Limb (tissue), 2 donors: ENCODE measurements around the gene OR56A1.
"Not testable (repeated sequence)": the region's sequence is repeated elsewhere in the genome, so short reads cannot be mapped to it uniquely, and the experiment has no call there.

Experiments
- DNase-seq, 2 donors: peaks; one replicate each; pipeline ENCODE4 v3.0.0-alpha.2; 2016; ENCODE audit errors: extremely low spot score in 2 of 2

The OR56A1 gene, protein sequence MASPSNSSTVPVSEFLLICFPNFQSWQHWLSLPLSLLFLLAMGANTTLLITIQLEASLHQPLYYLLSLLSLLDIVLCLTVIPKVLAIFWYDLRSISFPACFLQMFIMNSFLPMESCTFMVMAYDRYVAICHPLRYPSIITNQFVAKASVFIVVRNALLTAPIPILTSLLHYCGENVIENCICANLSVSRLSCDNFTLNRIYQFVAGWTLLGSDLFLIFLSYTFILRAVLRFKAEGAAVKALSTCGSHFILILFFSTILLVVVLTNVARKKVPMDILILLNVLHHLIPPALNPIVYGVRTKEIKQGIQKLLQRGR

DNA sequence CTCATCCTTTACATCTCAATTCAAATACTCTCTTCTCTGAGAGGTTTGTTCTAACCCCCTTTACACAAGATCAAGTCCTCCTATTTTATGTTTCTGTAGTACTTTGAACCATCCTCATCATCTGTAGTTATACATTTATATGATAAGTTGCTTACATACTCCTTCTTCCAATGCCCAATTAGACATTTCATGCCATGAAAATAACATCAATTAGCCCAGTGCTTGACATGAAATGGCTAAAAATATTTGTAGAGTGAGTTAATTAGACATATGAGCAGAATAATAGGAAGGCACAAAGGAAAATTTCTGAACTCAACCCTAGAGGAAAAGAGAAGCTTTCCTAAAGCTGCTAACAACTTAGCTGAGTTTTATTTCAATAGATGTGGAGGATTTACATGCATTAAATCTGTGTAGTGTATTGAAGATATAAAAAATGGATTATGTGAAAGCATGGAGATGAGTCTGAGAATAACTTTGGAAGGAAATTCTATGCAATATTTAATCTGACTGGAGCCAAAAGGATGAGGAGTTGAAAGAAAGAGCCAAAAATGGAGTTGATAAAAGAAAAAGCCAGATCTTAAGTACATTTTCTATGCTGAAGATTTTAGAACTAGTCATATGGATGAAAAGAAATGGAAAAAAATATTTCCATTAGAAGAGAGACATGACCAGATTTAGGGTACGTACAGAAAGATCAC is at the start of gene OR56A1:
Gene OR56A1 (minus strand): TSS at position 51 of the 698 bp plus-strand sequence. CDS start 3,066 bp downstream, outside the sequence.
- no peak for DNase-seq

DNA sequence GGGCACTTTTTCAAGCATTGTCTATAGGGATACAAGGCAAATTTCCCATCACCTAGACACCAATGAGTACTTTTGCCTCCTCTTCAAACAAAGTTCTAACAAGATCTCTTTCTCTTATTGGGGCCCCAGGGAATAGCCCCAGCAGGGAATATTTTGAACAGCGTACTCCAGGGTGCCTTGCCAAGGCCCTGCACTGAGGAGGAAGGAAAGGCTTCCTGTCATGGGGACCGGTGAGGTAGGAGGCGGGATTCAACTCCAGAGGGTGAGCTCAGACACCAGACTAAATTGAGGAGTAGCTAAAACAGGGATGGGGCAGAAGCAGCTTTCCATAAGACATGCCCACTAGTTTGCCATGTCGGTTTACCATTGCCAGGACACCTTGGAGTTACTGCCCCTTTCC is 48.9 kb upstream of the OR56A1 start:
- DNase-seq: no peak

DNA sequence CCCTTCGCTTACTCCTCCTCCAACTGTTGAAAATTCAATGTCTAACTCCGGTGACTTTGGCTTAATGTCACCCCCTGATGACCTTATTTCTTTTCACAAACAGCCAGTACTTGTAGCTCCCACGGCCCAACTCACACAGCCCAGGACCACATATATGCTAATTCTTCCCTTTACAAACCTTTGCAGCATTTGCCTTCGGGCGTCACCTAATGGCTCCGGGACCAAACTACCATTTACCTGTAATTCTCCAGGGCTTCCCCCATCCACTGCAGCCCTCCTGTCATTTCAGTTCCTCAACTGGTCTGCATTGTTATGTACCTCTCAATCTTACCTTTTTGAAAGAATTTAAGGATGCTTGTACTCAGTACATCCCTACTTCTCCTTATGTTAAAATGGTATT is 47.2 kb upstream of the OR56A1 start:
- DNase-seq: no peak

DNA sequence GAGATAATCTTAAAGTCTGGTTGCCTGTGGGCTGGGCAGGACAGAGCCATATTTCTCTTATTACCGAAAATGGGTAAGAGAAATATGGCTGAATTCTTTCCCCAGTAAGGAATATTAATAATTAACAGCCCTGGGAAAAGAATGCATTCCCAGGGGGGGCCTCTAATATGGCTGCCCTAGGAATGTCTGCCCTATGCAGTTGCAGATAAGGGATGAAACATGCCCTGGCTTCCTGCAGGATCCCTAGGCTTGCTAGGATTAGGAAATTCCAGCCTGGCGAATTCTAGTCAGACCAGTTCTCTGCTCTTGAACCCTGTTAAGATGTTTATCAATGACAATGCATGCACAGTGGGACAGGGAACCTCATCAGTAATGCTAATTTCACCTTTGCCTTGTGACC is 45.9 kb upstream of the OR56A1 start:
- DNase-seq: not testable (repeated sequence)

DNA sequence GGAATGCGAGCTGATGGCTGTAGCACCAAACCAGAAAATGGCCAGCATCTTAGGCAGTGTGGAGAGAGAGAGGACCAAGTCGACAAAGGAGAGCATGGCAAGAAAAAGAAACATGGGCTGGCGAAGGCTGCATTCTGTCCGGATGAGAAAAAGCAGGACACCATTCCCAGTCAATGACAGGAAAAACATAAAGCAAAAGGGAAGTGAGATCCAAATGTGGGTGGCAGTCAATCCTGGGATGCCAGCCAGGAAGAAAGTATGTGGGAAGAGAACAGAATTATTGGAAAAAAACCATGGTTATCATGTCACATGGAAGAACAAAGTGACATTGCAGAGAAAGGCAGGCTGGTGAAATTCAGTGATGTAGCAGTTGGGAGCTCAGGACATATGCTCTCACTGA is 36.9 kb upstream of the OR56A1 start:
- DNase-seq: no peak

DNA sequence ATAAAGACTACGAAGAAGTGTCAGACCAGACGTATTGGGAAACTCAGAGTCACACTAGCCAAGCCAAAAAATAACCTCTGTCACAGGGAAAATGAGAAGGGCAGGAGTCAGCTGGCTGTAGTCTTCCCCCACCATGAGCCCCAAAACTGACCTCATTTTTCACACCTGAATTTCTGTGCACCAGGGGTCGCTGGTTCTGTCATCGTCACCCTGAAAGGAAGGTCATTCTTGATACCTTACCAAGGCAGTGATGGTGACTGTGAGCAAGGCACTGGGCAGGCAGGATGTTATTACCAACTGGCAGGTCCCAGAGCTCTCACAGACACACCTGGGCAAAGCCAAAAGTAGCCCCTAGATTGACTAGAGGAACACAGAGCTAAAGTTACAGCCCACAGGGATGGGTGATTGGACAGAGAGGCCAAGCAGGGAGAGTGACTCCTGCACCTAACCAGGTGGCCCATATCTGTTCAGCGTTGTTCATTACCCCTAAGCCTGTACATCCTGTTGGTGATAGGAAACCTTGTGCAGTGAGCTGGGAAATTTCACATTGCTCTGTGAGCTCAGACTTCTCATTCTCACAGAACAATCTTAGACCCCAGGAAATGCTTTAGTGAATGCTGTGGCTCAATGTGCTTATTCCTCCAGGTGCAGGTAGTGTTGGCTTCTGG is 32.3 kb upstream of the OR56A1 start:
- no peak for DNase-seq

DNA sequence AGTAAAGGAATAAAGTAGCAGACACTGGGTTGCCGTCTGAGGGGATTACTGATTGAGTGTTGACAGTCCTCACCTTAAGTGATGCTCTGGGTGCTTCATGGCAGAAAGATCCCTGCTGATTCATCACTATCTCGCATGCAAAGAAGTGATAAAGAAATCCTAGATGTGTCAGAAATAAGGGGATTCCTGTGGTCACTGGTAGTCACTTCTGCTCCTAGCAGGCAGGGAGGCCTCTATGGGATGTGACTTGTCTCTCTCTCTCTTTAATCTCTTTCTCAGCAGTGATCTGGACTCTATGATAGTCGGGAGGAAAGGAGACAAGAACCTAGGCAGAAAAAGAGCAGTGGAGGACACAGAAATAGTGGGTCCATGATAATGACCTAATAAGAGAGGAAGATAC is 30.9 kb upstream of the OR56A1 start:
- DNase-seq: no peak

DNA sequence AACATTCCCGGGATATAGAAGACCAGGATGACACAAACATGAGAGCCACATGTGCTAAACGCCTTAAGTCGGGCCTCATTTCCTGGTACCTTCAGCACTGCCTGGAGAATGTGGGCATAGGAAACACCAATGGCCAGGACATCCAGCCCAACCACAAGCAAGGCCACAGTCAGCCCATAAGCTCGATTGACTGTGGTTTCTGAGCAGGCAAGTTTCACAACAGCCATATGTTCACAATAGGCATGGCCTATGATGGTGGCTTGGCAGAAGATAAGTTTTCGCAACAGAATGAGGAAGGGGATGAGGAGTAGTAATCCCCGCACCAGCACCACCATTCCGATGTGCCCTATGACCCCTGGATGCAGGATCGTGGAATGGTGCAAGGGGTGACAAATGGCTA is 26.9 kb upstream of the OR56A1 start:
- no peak for DNase-seq

DNA sequence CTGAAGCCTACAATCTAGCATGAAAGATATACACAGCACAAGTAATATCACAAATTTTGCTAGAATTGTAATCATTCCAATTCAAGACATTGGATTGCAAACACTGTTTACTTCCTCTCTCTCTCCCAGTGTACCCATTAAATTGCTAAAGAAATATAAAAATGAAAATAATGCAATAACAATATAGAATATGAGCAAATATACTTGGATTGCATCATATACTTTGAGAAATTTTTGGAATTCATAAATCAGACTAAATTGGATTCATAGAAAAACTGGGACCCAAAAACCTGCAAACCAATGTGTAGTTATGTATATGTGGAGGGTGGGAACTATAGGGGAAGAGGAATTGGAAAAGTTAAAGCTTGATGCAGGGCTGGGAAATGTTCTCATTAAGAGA is 25.0 kb upstream of the OR56A1 start:
- DNase-seq: no peak

DNA sequence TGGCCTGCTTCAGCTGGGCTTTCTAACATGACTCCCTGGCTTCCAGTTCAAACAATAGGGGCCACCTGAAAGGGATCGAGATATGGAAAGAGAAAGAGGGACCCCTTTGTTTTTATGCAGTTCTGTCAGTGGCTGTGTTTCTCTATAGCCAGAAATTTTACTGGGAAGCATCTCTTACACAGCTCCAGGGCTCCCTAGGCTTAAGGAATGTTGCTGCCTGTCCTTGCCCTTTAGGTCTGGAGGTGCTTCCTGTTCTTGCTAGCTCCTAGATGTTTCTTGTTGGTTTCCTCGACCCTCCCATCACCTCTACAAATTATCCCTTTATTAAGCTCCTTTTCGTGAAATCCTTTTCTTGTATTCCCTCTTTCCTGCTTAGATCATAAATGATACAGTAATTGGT is 21.8 kb upstream of the OR56A1 start:
- no peak for DNase-seq

DNA sequence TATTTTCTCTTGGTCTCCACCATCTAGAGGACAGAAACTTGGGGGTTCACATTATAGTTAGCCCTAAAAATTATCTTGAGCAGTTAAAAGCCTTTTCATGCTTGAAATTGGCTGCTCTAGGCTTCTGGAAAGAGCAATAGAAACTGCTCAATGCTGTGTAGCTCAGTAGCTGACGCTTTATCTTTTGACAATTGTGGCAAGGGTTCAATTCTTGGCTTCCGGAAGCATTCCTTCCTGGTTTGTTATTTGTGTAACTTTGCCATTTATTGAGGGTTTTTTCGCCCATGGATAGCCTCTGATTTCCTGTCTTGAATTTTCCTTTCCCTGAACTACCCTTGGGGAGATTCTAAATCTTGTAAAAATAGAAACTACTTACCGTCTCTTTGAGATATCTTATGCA is 10.3 kb upstream of the OR56A1 start:
- DNase-seq: no peak

DNA sequence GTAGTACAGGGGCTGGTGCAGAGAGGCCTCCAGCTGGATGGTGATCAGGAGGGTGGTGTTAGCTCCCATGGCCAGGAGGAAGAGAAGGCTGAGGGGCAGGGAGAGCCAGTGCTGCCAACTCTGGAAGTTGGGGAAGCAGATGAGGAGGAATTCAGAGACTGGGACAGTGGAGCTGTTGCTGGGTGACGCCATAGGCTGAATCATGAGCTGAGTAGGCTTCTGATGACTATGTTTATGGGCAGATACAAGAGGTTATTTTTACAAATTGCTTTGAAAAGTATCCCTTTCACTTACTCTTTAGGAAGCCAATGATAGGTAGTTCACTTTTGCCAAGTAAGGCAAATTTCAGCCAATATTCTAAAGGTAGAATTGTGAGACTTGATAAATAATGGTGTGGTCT is 3.1 kb downstream of the OR56A1 start:
- DNase-seq: no peak

DNA sequence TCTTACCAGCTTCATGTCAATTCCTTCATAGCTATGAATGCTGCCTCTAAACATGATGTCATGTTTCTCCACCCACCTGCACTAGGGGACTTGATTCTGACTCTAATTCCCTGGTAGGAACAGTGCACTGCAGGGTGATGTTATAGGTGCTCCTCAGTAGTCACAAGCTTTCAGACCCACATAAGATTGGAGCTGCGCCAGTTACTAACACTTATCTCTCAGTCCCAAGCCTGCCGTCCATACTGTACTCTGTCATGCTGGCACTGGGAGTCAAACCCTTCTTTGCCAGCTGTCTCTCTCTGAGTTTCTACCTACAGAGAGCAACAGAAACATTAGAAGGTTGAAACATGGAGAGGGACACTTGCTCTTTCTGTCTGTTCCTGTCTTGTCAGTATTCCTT is 5.5 kb downstream of the OR56A1 start:
- DNase-seq: no peak

DNA sequence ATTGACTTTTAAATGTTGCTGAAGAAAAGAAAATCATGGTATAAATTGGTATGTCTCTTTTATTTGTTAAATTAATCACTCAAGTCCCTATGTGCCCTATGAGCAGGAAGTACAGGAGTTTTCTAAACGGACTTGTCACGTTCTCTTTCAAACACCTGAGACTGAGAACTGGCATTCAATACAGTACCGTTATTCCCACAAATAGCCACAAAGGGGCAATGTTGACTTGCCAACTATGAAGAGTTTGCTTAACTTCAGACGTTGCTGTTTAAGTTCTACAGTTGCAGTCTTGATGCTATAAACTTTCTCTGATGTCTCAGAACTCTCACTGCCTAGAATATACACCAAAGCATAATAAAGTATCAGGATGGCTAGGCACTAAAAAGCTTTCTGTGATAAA is 7.6 kb downstream of the OR56A1 start:
- DNase-seq: peak in 1 of 2 donors; percentile 7

DNA sequence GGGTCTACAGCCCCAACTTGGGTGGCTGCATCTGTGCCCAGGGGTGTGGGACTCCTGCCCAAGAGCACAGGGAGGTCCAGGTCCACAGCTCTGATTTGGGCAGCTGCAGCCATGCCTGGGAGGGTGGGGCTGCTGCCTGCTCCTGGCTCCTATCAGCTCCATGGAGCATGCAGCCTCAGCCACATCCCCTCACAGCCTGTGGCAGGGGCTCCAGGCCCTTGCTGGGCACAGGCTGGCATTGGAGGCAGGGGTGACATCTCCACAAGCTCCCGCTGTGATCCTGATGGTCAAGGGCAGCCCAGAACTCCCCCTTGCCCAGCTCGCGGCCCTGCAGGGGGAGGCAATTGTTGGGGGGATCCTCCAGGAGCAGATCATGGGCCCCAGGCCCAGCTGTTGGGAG is 17.5 kb downstream of the OR56A1 start:
- no peak for DNase-seq

DNA sequence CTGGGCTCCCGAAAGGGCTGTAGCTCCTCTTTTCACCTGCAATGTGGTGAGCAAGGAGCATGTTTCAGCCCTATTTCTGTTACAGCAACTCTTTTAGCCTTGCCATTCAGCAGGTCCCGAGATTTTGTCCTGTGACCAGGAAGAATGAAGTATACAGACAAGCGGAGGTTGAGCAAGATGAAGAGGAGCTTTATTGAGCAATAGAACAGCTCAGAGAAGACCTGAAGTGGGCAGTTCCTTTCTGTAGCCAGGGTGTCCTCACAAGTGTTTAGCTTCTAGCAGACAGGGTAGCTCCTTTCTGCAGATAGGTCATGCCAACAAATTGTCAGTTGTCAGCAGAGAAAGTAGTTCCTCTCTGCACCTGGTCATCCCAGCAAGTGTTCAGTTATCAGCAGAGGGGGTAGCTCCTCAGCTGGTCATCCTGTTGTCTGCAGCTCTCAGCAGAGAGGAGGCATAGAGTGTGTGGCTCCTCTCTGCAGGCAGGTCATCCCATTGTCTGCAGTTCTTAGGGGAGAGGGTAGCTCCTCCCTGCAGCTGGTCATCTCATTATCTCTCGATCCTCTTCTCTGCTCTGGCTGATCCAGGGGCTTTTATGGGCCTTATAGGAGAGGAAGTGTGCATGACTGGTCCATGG is 18.4 kb downstream of the OR56A1 start:
- DNase-seq: no peak

DNA sequence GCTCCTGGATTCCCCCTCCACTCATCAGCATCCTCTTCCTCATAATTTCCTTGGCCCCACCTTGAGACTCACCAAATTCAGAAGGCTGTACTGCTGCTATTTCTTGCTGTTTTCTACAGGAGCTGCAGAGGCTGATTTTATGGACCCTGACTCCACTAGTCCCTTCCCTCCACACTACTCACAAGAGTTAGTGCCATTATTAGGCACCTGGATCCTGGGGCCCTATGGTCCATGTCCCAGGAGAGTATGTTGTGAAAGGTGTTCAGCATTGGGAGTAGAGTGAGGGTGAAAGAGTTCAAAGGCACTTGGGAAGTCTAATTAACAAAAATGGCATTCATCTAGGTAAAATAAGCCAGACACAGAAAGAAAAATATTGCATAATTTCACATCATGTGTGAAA is 23.7 kb downstream of the OR56A1 start, which contains the start of gene OR56A4:
Gene OR56A4 (minus strand): TSS at position 101 of the 400 bp plus-strand sequence. CDS start 3,954 bp downstream, outside the sequence.
- no peak for DNase-seq

DNA sequence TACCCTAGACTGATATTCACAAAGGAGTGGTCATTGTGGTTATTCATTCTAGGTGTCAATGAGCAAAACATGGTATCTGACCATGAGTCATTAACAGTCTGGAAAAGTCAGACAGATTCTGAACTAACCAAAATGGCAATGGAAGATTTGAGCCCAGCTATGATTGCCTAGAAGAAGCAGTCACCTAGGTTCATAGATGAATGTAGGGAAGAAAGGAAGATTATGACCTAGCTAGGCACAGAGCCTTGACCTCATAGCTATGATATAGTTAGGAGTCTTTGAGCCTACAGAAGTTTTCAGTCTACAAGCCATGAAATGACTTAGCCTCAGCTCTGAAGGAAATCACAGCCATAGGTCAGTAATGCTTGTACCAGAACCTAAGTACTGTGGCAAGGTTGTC is 24.2 kb downstream of the OR56A1 start:
- DNase-seq: no peak

DNA sequence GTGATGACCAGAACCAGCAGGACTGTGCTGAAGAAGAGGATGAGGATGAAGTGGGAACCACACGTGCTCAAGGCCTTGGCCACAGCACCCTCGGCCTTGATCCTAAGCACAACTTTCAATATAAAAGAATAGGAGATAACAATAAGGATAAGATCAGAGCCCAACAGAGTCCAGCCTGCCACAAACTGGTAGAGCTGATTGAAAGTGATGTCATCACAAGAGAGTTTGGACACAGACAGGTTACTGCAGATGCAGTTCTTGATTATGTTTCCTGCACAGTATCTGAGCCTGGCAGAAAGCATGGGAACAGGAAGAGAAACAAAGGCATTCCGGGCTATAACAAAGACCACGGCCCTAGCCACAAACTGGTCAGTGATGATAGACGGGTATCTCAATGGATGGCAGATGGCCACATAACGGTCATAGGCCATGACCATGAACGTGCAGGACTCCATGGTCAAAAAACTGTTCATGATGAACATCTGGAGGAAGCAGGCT is 28.3 kb downstream of the OR56A1 start:
- DNase-seq: no peak

DNA sequence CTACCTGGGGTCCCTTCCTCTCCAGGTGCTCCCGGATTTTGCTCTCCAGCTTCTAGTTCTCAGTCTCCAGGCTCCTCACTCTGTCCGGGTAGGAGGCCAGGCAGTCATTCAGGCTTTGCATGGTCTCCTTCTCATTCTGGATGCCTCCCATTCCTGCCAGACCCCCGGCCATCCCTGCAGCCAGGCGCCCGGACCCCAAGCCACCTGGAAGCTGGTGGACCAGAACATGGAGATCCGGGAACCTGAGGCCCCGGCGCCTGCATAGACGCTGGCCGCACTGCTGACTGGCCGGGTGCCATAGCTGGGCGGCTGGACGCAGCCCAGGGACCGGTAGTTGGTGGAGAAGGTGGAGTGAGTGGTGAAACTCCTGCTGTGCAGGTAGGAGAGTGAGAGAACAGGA is 35.8 kb downstream of the OR56A1 start:
- DNase-seq: no peak

DNA sequence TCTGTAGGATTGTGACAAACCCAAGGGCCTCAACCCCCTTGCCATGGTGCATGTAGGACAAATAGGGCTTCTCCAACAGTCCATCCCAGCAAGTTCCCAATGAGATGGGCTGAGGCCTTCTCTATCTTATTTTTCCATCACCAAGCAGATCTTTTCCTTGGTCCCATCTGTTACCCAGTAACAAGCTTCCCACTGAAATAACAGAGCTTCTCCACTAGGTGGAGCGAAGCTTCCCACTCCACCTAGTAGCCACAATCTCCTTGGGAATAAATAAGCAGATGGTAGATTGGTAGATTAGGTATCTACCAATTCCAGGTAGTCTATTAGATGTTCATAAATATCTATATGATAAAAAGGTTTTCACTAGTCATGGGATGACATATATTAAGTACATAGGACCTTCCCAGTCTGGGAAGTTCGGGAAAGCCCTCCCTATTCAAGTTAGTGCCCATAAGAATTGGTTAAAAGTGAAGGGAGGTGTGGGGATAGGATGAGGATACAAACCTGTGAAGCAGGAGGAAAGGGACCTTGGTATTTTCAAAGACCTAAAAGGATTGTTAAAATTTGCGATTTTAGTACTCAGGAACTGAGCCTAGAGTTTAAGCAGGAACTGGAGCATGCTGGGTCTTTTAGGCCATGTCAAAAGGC is 37.8 kb downstream of the OR56A1 start:
- no peak for DNase-seq
